ENCODE measurements around the gene RELL1. TPM values are rescaled to one million over a fixed set of nuclear protein-coding genes. Genes with fewer than 3 reads are reported as not detected.

Gene RELL1
- total and polyA plus RNA-seq, 10 of the 15 experiments (the other 5 are each of a cell fraction or from before 2014, with no cell fraction given): 0.20 to 10.9 (median 3.9) TPM

GRCh38 chr4:37723067-37723466, 36.9 kb upstream of the RELL1 start (continued):
- TF ChIP-seq, protein P1, sequence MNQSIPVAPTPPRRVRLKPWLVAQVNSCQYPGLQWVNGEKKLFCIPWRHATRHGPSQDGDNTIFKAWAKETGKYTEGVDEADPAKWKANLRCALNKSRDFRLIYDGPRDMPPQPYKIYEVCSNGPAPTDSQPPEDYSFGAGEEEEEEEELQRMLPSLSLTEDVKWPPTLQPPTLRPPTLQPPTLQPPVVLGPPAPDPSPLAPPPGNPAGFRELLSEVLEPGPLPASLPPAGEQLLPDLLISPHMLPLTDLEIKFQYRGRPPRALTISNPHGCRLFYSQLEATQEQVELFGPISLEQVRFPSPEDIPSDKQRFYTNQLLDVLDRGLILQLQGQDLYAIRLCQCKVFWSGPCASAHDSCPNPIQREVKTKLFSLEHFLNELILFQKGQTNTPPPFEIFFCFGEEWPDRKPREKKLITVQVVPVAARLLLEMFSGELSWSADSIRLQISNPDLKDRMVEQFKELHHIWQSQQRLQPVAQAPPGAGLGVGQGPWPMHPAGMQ (IDR thresholded peaks at IDR 0.05; ENCODE audit: borderline replicate concordance): no peak
- no peak for TF ChIP-seq SP1 (IDR thresholded peaks at IDR 0.05; ENCODE audit: low read depth, low read length)
- no peak for TF ChIP-seq ZNF384 (IDR thresholded peaks at IDR 0.05; ENCODE audit: borderline replicate concordance, low read depth, low read length)
- no peak for TF ChIP-seq MYC (IDR thresholded peaks at IDR 0.05; ENCODE audit: insufficient read depth, insufficient read length, insufficient replicate concordance, low read length, severe bottlenecking)

DNA sequence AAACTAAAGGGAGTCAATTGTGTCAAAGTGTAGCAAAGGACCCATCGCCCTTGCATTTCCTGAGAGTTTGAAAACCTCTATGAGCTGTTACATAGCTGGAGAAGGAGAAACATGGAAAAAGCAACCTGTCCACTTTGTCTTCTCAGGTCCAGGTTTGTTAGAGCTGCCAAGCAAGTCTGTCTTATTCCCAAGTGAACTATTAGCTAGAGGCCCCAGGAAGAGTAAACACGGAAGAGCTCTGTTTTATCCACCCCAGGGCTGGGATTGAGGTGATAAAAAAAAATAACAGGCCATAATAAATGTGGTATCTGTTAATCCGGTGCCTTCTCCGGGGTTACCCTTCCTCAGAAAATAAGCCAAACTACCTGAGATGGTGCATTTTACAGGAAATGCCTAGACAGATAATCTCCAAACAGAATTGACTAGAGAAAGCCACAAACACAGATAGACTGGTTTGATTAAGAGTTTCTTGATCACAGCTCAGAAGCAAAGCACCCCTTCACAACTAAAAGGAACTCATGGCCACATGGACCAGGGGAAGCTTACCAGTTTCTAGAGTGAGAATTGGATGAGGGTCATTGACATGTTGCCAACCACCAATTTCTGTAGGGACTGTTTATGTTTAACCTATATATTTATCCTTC, 35.9 kb upstream of the RELL1 start:
- in situ Hi-C loops (cut with MboI) (no loop called here), intact Hi-C loops (cut with micrococcal nuclease; ENCODE audit: unreplicated experiment) (no loop called here)
- SMC1A ChIA-PET (ENCODE audit: uncharacterized antibody, unreplicated experiment): interaction anchor here (1.1 kb wide), 1 partner anchor 8 kb away, joined by 4 read pairs; no protein-coding TSS in a partner anchor
- no peaks in the 10 kb centered on the region for H3K79me2 ChIP-seq (ENCODE audit: control insufficient read depth, insufficient read depth, low read length)
- H3K36me3 ChIP-seq (ENCODE audit: control insufficient read depth in 2 of 2, insufficient read depth in 2 of 2, low read length in 1 of 2): no peaks in the 10 kb centered on the region
- CTCF ChIA-PET: interaction anchor here (1.0 kb wide), 1 partner anchor 9 kb away, joined by 3 read pairs; no protein-coding TSS in a partner anchor
- no peaks in the 10 kb centered on the region for H3K9me3 ChIP-seq (replicated peaks; ENCODE audit: control insufficient read depth, insufficient read depth, low read length)
- FAIRE-seq (no peak), DNase-seq (ENCODE audit: low read depth, low spot score) (no peak), ATAC-seq (no peak; the same call in 2 of the 3 replicates)
- no peak overlapping the region for H2AFZ ChIP-seq (ENCODE audit: control insufficient read depth, low read depth, low read length)
- H3K9ac ChIP-seq (ENCODE audit: control insufficient read depth, insufficient read depth, low read length): no peak overlapping the region
- WGBS (ENCODE audit: insufficient coverage, insufficient replicate concordance, low lambda C conversion rate, missing lambda C conversion rate): 97% methylated on average over 4 of the region's 4 CpGs
- RAD21 ChIA-PET (ENCODE audit: unreplicated experiment): interaction anchor here (0.8 kb wide), 1 partner anchor 119 kb away, joined by 3 read pairs; no protein-coding TSS in a partner anchor
- no peaks in the 10 kb centered on the region for H4K20me1 ChIP-seq (ENCODE audit: control insufficient read depth, insufficient read depth)
- no peak for TF ChIP-seq TARDBP (IDR thresholded peaks at IDR 0.05; ENCODE audit: borderline replicate concordance)
- TF ChIP-seq FOS (IDR thresholded peaks at IDR 0.05; ENCODE audit: borderline replicate concordance, extremely low read depth, insufficient read length): no peak
- no peak for TF ChIP-seq ZNF622 (IDR thresholded peaks at IDR 0.05)
- no peak for TF ChIP-seq PAX8 (IDR thresholded peaks at IDR 0.05)
- no peak overlapping the region for H3K4me3 ChIP-seq
- no peak overlapping the region for H3K4me2 ChIP-seq (ENCODE audit: control insufficient read depth, insufficient read depth)
- BruUV-seq (replicated peaks): no TSS peak
- H3K4me1 ChIP-seq (ENCODE audit: control insufficient read depth, insufficient read depth, low read length): peaks cover 5% of the 10 kb centered on the region
- no peaks in the 10 kb centered on the region for H3K27me3 ChIP-seq (replicated peaks in 1 of 2; ENCODE audit: control insufficient read depth in 2 of 2, insufficient read depth in 2 of 2, low read length in 1 of 2)
- H3K27ac ChIP-seq (ENCODE audit: control insufficient read depth, insufficient read depth): no peak overlapping the region
- POLR2A ChIA-PET: no interaction called here
